HG03066 (cell line): ENCODE data around the gene DOCK4.

ENCODE experiments used
- ATAC-seq: cut with Tn5 transposase; IDR thresholded peaks from one replicate; pipeline ENCODE4 v1.9.1; 2021; ENCODE audit warnings: low read depth; ENCODE audit not compliant: unreplicated experiment

Gene DOCK4

DNA sequence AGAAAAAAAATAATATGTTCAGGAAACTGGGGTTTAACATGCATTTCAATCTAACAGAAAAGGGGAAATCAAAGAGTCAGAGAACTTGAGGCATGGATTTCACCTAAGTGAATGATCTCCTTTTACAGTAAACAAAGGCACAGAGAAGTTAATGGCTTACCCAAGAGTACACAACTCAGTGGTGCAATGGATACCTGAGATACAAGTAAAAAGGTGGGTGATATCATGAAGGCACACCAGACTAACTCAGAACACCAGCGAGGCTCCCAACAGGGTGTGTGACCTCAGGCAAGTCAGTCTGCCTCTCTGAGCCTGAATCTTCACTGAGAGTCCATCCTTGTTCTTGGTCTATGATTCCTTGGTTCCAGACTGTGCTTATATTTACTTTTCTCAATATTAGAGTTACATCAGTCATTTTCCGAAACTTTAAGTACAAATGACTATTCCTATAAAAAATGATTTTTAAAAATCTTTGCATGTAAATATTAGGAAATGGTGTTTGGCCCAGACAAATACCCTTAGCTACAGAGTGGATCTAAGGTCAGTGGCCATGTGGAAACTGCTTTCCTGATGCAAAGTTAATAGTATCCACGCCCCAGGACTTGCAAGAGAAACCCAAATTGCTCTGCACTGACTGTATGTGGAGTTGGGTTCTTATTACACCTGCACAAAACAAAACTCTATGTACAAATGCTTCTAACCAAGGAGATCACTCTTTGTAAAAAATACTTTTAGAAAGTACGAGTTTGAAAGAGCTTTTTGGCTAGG is 361.1 kb downstream of the DOCK4 start:
- ATAC-seq = no peak

- no peak for ATAC-seq
Observed at GRCh38 chr7:111842491-111842890, 363.7 kb downstream of the DOCK4 start.

DNA sequence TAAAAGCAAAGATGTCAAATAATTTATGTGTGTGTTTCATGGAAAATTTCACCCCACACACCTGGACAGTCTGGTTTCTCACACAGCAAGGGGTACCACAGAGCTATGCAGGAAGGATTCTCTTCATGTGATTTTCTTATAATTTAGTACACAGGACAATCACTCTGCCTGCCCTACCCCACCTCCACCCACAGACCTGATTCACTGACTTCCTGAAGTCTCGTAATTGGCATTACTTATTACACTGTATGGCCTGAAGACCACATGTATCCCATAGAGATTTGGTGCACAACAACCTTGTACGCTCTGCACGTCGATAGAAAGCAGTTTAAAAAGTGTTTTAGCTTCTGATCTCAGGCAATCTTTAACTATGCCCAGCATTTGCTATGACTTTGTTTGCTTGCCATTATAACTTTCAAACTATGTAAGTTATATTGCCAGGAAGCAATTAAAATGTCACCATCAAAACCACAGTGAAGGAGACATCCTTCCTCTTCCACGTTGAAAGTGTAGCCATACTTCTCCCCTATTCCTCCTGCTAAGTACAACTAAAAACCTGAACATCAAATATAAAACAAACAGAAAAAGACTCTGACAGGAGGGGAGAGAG is 364.5 kb downstream of the DOCK4 start:
- ATAC-seq = no peak

- ATAC-seq = no peak
Observed at GRCh38 chr7:111840528-111840927, 365.7 kb downstream of the DOCK4 start.

DNA sequence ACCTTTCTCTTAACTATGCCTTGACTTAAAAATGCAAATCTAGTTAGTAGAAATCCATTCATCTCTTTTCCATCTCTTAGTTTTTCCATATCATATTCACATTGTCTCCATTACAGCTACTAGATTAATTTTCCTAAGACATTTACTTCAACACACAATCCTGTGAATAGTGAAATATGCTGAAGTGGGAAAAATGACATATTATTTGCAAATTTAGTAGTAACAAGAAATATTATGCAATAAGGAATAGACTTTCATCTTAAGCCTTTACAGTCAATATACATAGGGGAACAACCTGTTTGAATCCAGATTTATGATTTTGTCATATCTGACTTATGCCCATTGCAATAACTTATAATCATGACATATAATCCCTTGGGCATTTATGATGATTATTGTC is 366.9 kb downstream of the DOCK4 start:
- no peak for ATAC-seq

GRCh38 chr7:111836592-111836991 is 369.6 kb downstream of the DOCK4 start:
- ATAC-seq = no peak

GRCh38 chr7:111835066-111835465 is 371.1 kb downstream of the DOCK4 start:
- ATAC-seq = no peak

DNA sequence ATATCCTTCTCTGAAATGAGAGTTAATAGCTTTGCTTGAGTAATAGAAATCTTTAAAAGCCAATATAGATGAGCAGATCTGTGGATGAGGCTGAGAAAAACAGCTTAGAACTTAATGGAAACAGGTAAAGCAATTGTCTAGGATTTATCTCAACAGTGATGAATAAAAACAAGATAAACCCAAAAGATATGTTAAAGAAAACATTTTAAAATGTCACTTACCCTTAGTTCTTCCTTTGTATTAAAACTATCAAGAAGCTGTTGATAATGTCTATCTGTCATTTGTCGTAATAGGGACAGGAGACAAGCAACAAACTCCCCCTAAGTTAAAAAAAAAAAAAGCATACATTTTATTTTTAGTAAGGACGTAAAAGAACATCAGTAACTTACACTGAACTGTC is 371.8 kb downstream of the DOCK4 start:
- ATAC-seq = no peak

DNA sequence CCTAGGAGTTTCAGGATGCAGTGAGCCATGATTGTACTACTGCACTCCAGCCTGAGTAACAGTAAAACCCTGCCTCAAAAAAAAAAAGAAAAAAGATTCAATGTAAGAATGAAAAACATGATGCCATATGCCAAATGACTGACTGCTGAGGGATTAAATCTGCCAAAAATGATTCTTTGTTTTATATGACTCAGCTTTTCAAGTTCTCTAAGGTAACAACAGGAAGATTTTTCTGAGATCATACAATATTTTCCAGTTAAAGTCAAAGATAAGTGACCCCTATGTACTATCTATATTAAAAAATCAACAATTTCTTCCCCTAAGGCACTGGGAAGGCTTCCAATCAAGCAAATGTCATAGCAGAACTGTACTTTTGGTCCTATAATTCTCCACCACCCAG is 372.7 kb downstream of the DOCK4 start:
- ATAC-seq = no peak

- no peak for ATAC-seq
Observed at GRCh38 chr7:111832174-111832573, 374.0 kb downstream of the DOCK4 start.

DNA sequence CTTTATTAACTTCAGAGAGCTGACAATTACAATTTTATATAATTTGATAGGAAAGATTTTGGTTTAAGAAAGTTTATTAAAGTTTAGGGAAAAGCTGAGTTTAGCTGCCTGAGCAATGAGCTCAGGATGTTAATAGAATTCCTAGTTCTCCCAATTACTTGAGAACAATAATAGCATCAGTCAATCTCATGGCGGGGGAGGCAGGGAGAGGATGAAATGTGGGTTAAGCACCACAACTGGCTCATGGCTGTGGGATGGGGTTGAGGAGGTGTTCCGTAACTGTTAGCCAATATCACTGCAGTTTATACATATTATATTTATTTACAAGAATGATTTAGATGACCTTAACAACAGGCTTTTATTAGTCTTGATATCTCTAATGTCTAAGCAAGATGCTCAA is 377.0 kb downstream of the DOCK4 start:
- no peak for ATAC-seq

DNA sequence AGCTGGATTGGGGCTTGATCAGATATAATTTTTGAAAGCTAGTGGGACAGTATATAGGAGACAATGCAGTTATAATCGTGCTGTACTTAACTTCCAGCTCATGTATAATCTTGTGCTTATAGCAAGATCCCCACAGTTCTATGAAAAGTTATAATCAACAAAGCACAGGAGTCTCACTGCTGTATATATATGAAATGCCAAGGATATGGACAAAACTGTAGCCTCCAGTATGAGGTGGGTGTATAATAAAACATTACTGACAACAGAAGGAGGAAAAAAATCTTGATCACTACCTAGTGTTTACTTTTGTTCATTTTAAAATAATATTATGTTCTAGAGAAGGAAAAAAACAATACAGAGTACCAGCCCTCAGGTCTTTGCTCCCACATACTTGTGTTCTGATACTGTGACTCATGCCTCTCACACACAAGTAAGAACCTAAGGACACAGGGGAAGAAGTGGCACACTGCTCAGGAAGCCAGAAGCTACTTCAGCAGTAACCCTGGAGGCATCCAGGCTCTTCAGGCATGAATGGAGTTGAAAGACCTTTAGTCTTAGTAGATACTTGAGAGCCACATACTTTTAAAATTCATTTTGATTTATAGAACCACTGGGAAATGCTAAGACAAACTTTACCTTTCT is 378.2 kb downstream of the DOCK4 start:
- ATAC-seq = no peak

DNA sequence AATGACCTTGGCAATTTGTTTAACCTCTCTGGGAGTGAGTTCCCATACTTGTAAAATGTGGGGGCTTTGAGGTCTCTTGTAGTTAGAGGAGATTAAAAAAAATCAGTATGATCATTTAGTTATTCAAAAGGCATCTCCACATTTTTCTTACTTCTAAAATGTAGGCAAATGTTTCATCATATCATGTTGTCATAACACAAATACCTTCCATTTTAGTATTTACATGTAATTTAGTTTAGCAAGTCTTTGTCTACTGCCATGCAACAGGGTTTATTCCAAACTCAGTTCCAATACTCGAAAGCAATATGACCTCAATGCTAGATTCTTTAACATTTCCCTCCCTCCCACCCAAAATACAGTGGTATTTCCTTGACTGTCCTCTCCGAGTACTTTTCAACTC is 381.2 kb downstream of the DOCK4 start:
- no peak for ATAC-seq

DNA sequence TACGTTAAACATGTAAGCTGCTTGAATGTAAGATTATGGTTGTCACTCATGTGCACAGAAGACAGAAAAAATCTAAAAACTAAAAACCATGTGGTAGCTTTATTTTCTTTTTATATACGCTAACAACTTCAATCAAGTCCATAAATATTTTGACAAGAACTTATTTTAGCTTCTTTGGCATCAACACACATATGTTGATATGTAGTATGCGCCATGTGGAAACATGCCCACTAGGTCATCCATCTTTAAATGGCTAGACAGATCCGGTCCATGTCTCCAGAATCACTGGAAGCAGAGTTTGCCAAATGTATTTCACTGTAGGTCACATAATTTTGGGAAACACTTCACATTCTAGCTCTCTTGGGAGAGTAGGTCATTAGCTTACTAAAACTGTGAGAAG is 382.4 kb downstream of the DOCK4 start:
- ATAC-seq = no peak

- no peak for ATAC-seq
Observed at GRCh38 chr7:111821046-111821445, 385.2 kb downstream of the DOCK4 start.

DNA sequence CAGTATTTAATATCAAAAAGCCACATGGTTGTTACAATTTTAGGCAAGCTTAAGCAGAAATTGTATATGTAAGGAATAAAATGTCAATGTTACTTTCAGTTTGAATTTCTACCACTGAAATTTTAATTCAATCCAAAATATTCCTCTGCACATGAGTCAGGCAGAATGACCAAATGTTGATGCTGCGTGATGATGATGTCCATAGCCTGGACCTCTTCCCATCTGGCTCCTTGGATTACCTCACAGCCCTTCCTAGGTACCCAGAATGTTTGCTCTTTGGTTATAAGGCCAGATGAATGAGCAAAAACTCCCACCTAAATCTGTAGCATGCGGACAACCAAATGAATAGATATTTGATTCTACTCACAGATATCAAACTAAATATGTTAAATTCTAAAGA is 385.6 kb downstream of the DOCK4 start:
- ATAC-seq = no peak

GRCh38 chr7:111820121-111820520 is 386.1 kb downstream of the DOCK4 start:
- ATAC-seq = no peak

GRCh38 chr7:111815354-111815753 is 390.8 kb downstream of the DOCK4 start:
- no peak for ATAC-seq

- no peak for ATAC-seq
Observed at GRCh38 chr7:111813306-111813705, 392.9 kb downstream of the DOCK4 start.

- ATAC-seq = no peak
Observed at GRCh38 chr7:111806232-111806631, 400.0 kb downstream of the DOCK4 start.

GRCh38 chr7:111803015-111803758 is 403.0 kb downstream of the DOCK4 start:
- ATAC-seq = no peak
